ENCODE results near the gene FAM98B. TPM values are rescaled to one million over a fixed set of nuclear protein-coding genes. Genes with fewer than 3 reads are reported as not detected.

FAM98B gene
- total and polyA plus RNA-seq, 2 donors (not counting 1 experiment from before 2014, with no cell fraction given), result 1.4 to 21.5 TPM

GRCh38 chr15:38412466-38412865 is 41.5 kb upstream of the FAM98B start:
- no peaks in the 10 kb centered on the region for H3K4me1 ChIP-seq (ENCODE audit: control insufficient read depth in 2 of 2, insufficient read depth in 2 of 2, low read length in 2 of 2)
- POLR2A ChIA-PET, result no interaction called here

DNA sequence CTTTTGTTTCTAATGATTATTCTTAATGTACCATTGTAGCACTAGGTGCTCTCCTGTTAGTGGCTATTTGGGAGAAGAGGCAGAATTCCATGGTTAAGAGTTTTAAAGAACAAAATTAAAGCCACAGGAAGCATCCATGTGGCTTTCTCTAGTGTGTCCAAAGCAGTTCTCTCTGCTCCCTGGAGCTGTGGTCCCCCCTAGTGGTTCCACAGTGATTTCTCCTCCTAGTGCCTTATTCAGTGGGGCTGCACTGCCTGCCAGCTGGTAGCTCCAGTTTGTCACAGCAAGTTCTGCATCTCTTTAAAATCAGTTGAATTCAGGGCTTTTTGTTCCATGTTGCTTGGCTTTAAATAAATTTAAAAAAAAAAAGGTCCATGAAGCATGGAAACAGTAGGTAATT is 39.6 kb upstream of the FAM98B start:
- no peaks in the 10 kb centered on the region for H3K79me2 ChIP-seq (ENCODE audit: control insufficient read depth, insufficient read depth, low read length)
- Mint-ChIP-seq H3K4me3 (no peak overlapping the region), H3K27ac (no peak overlapping the region), H3K9me3 (ENCODE audit: insufficient read depth) (no peaks in the 10 kb centered on the region), H3K27me3 (peaks cover 26% of the 10 kb centered on the region), H3K4me1 (no peaks in the 10 kb centered on the region)
- no peaks in the 10 kb centered on the region for H3K36me3 ChIP-seq (replicated peaks in 1 of 2; ENCODE audit: control extremely low read depth in 1 of 2, control insufficient read depth in 1 of 2, extremely low read depth in 1 of 2, insufficient read depth in 2 of 2, low read length in 1 of 2)
- H3K9ac ChIP-seq (ENCODE audit: low read length), result no peak overlapping the region
- H3K9me3 ChIP-seq (ENCODE audit: control extremely low read depth in 1 of 3, control insufficient read depth in 2 of 3, insufficient read depth in 1 of 3, low read length in 2 of 3), result no peaks in the 10 kb centered on the region
- ATAC-seq (ENCODE audit: low read depth) (no peak), DNase-seq (no peak)
- no peak overlapping the region for H3K4me3 ChIP-seq (ENCODE audit: control extremely low read depth in 1 of 5, extremely low read depth in 1 of 5, insufficient read depth in 1 of 5, low read depth in 2 of 5, low read length in 4 of 5)
- peaks cover 0 to 12% (median 1%) of the 10 kb centered on the region in 4 experiments for H3K27me3 ChIP-seq (replicated peaks in 1 of 4; ENCODE audit: control extremely low read depth in 1 of 4, control insufficient read depth in 3 of 4, insufficient read depth in 4 of 4, low read length in 3 of 4)
- H3K4me1 ChIP-seq (ENCODE audit: control insufficient read depth in 2 of 2, insufficient read depth in 2 of 2, low read length in 2 of 2), result no peaks in the 10 kb centered on the region
- H4K20me1 ChIP-seq (ENCODE audit: control insufficient read depth, insufficient read depth, low read length, poor library complexity, severe bottlenecking), result no peaks in the 10 kb centered on the region
- POLR2A ChIA-PET, result no interaction called here
- intact Hi-C loops (cut with micrococcal nuclease), result no loop called here
- CTCF ChIA-PET, result no interaction called here
- H3K27ac ChIP-seq (ENCODE audit: low read length in 2 of 2), result no peak overlapping the region
- TF ChIP-seq, protein P1, sequence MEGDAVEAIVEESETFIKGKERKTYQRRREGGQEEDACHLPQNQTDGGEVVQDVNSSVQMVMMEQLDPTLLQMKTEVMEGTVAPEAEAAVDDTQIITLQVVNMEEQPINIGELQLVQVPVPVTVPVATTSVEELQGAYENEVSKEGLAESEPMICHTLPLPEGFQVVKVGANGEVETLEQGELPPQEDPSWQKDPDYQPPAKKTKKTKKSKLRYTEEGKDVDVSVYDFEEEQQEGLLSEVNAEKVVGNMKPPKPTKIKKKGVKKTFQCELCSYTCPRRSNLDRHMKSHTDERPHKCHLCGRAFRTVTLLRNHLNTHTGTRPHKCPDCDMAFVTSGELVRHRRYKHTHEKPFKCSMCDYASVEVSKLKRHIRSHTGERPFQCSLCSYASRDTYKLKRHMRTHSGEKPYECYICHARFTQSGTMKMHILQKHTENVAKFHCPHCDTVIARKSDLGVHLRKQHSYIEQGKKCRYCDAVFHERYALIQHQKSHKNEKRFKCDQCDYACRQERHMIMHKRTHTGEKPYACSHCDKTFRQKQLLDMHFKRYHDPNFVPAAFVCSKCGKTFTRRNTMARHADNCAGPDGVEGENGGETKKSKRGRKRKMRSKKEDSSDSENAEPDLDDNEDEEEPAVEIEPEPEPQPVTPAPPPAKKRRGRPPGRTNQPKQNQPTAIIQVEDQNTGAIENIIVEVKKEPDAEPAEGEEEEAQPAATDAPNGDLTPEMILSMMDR (IDR thresholded peaks at IDR 0.05), result no peak
- no peak for TF ChIP-seq EZH2 (IDR thresholded peaks at IDR 0.05; ENCODE audit: borderline replicate concordance, insufficient read depth, low read depth, low read length, poor library complexity, severe bottlenecking)
- H2AFZ ChIP-seq (ENCODE audit: insufficient read depth, low read depth, low read length, poor library complexity, severe bottlenecking), result no peak overlapping the region
- H3K4me2 ChIP-seq (replicated peaks; ENCODE audit: low read depth, low read length, poor library complexity, severe bottlenecking), result no peak overlapping the region

More at GRCh38 chr15:38412466-38412865, 41.5 kb upstream of the FAM98B start:
- Mint-ChIP-seq H3K27ac (no peak overlapping the region), H3K4me3 (no peak overlapping the region), H3K9me3 (ENCODE audit: insufficient read depth) (no peaks in the 10 kb centered on the region), H3K27me3 (peaks cover 24% of the 10 kb centered on the region), H3K4me1 (no peaks in the 10 kb centered on the region)
- TF ChIP-seq, protein P1 (IDR thresholded peaks at IDR 0.05), result no peak
- TF ChIP-seq EZH2 (IDR thresholded peaks at IDR 0.05; ENCODE audit: borderline replicate concordance, insufficient read depth, low read depth, low read length, poor library complexity, severe bottlenecking), result no peak
- H3K9ac ChIP-seq (ENCODE audit: low read length), result no peak overlapping the region
- no peaks in the 10 kb centered on the region for H3K9me3 ChIP-seq (ENCODE audit: control extremely low read depth in 1 of 3, control insufficient read depth in 2 of 3, insufficient read depth in 1 of 3, low read length in 2 of 3)
- CTCF ChIA-PET, result interaction anchor here (0.5 kb wide), 1 partner anchor 280 kb away, joined by 5 read pairs; no protein-coding TSS in a partner anchor
- intact Hi-C loops (cut with micrococcal nuclease), result no loop called here
- ATAC-seq (ENCODE audit: low read depth) (no peak), DNase-seq (no peak)
- peaks cover 0 to 11% (median 1%) of the 10 kb centered on the region in 4 experiments for H3K27me3 ChIP-seq (replicated peaks in 1 of 4; ENCODE audit: control extremely low read depth in 1 of 4, control insufficient read depth in 3 of 4, insufficient read depth in 4 of 4, low read length in 3 of 4)
- H3K36me3 ChIP-seq (replicated peaks in 1 of 2; ENCODE audit: control extremely low read depth in 1 of 2, control insufficient read depth in 1 of 2, extremely low read depth in 1 of 2, insufficient read depth in 2 of 2, low read length in 1 of 2), result no peaks in the 10 kb centered on the region
- H3K79me2 ChIP-seq (ENCODE audit: control insufficient read depth, insufficient read depth, low read length), result no peaks in the 10 kb centered on the region
- H3K4me2 ChIP-seq (replicated peaks; ENCODE audit: low read depth, low read length, poor library complexity, severe bottlenecking), result no peak overlapping the region
- H3K27ac ChIP-seq (ENCODE audit: low read length in 2 of 2), result no peak overlapping the region
- no peak overlapping the region for H3K4me3 ChIP-seq (ENCODE audit: control extremely low read depth in 1 of 5, extremely low read depth in 1 of 5, insufficient read depth in 1 of 5, low read depth in 2 of 5, low read length in 4 of 5)
- WGBS (ENCODE audit: insufficient coverage), result 100% methylated on average over 2 of the region's 3 CpGs
- H2AFZ ChIP-seq (ENCODE audit: insufficient read depth, low read depth, low read length, poor library complexity, severe bottlenecking), result no peak overlapping the region
- H4K20me1 ChIP-seq (ENCODE audit: control insufficient read depth, insufficient read depth, low read length, poor library complexity, severe bottlenecking), result no peaks in the 10 kb centered on the region

All from B cell (primary cell).